HCT116 (cell line): ENCODE measurements around the gene TFAP2B. TPM values are rescaled to one million over a fixed set of nuclear protein-coding genes. Genes with fewer than 3 reads are reported as not detected.

Experiments
- ATAC-seq: fragments of 200-7000 bp; cut with Tn5 transposase; 2 replicates; pipeline ENCODE4 v1.9.1; 2020; ENCODE audit warnings: mild to moderate bottlenecking, moderate library complexity
- BruUV-seq: library from RNA; stranded (reverse); fragments of 400-500 nt; replicated peaks from 2 replicates; lab custom pipeline; 2021; lab: Mats Ljungman, UMichigan
- CTCF ChIA-PET: fragments of 300-600 bp; sonication (Branson Sonifier 250); formaldehyde crosslinking; loops from one replicate; lab custom pipeline; 2021; ENCODE audit warnings: antibody characterized with exemption; lab: Charles Lee
- POLR2A ChIA-PET: fragments of 300-600, 350-600 bp; sonication (Branson Sonifier 250); formaldehyde crosslinking; loops from one replicate; lab custom pipeline; 2021; ENCODE audit warnings: antibody characterized with exemption; lab: Charles Lee
- RAD21 ChIA-PET, 2 experiments: fragments of 300-600 bp; sonication (Branson Sonifier 250); formaldehyde crosslinking; loops; one replicate each; lab custom pipeline; 2023; ENCODE audit warnings: low total read pairs in 2 of 2; ENCODE audit not compliant: uncharacterized antibody in 2 of 2, unreplicated experiment in 2 of 2, low non-redundant PET in 1 of 2; lab: Charles Lee
- DNase-seq: peaks from one replicate; pipeline ENCODE4 v3.0.0-alpha.2; 2010; ENCODE audit warnings: low read depth, low spot score
- H2AFZ ChIP-seq: fragments of 200-600 bp; shearing (Covaris generic), sonication (generic); 2 replicates; pipeline ENCODE4 v1.6.1; 2017; ENCODE audit warnings: low read depth, mixed run types, mixed read lengths, antibody characterized with exemption, low read length; ENCODE audit not compliant: poor library complexity, severe bottlenecking
- H3K27ac ChIP-seq: 2 replicates; pipeline ENCODE4 v1.5.1; 2012; ENCODE audit warnings: low read depth, low read length
- H3K27me3 ChIP-seq: fragments of 200-600 bp; sonication (generic); 2 replicates; pipeline ENCODE4 v1.6.1; 2016; ENCODE audit warnings: mixed run types, low read length, mixed read lengths; ENCODE audit not compliant: insufficient read depth
- H3K36me3 ChIP-seq, 2 experiments: fragments of 200-500 bp in 1 of 2; fragments of 200-600 bp in 1 of 2; sonication (Bioruptor generic) in 1 of 2; sonication (generic) in 1 of 2; 2 replicates each; pipeline versions ENCODE4 v1.5.1 to v1.6.1; 2014 to 2016; ENCODE audit warnings: low read length in 2 of 2, inconsistent platforms in 1 of 2, mixed read lengths in 1 of 2, mixed run types in 1 of 2; ENCODE audit not compliant: insufficient read depth in 2 of 2, control insufficient read depth in 1 of 2
- H3K4me1 ChIP-seq, 2 experiments: fragments of 200-600 bp in 1 of 2; sonication (generic) in 1 of 2; 2 replicates each; pipeline versions ENCODE4 v1.5.1 to v1.6.1; 2012 to 2017; ENCODE audit warnings: low read length in 2 of 2, inconsistent platforms in 1 of 2, mild to moderate bottlenecking in 1 of 2, mixed read lengths in 1 of 2, mixed run types in 1 of 2, moderate library complexity in 1 of 2; ENCODE audit not compliant: insufficient read depth in 2 of 2, control insufficient read depth in 1 of 2
- H3K4me2 ChIP-seq: fragments of 200-600 bp; sonication (generic); 2 replicates; pipeline ENCODE4 v1.6.1; 2017; ENCODE audit warnings: mixed run types, low read length, mixed read lengths
- H3K4me3 ChIP-seq, 2 experiments: fragments of 200-600 bp in 1 of 2; sonication (generic) in 1 of 2; replicated peaks in 1 of 2; 2 replicates each; pipeline ENCODE4 v1.5.1; 2011 to 2016; ENCODE audit warnings: low read length in 2 of 2, control low read depth in 1 of 2, low read depth in 1 of 2, mild to moderate bottlenecking in 1 of 2, mixed read lengths in 1 of 2, mixed run types in 1 of 2
- H3K79me2 ChIP-seq: fragments of 200-600 bp; sonication (generic); 2 replicates; pipeline ENCODE4 v1.6.1; 2017; ENCODE audit warnings: mild to moderate bottlenecking, mixed run types, low read length, moderate library complexity, mixed read lengths; ENCODE audit not compliant: insufficient read depth
- H3K9ac ChIP-seq: fragments of 200-600 bp; sonication (generic); 2 replicates; pipeline ENCODE4 v1.6.1; 2016; ENCODE audit warnings: low read length, mixed read lengths
- H3K9me2 ChIP-seq: fragments of 200-600 bp; sonication (generic), shearing (Covaris generic); 2 replicates; pipeline ENCODE4 v1.6.1; 2017; ENCODE audit warnings: mixed run types, mild to moderate bottlenecking, moderate library complexity; ENCODE audit not compliant: insufficient read depth
- H3K9me3 ChIP-seq, 2 experiments: fragments of 200-500 bp in 1 of 2; fragments of 200-600 bp in 1 of 2; sonication (Bioruptor generic) in 1 of 2; sonication (generic) in 1 of 2; 2 replicates each; pipeline ENCODE4 v1.6.1; 2014 to 2017; ENCODE audit warnings: low read length in 2 of 2, mixed read lengths in 2 of 2, inconsistent platforms in 1 of 2, low read depth in 1 of 2, mild to moderate bottlenecking in 1 of 2, mixed run types in 1 of 2, moderate library complexity in 1 of 2; ENCODE audit not compliant: control insufficient read depth in 1 of 2, insufficient read depth in 1 of 2
- H4K20me1 ChIP-seq: fragments of 200-600 bp; sonication (generic), shearing (Covaris generic); 2 replicates; pipeline ENCODE4 v1.6.1; 2017; ENCODE audit warnings: mixed run types, mild to moderate bottlenecking, moderate library complexity; ENCODE audit not compliant: insufficient read depth
- ATF3 ChIP-seq: IDR thresholded peaks from 2 replicates; pipeline ENCODE4 v1.6.1; 2012
- CBX3 ChIP-seq: IDR thresholded peaks from 2 replicates; pipeline ENCODE4 v1.6.1; 2012; ENCODE audit warnings: low read depth
- CTCF ChIP-seq, 3 experiments: fragments of 200-600 bp in 1 of 3; sonication (generic) in 1 of 3; IDR thresholded peaks in 2 of 3; conservative IDR thresholded peaks in 1 of 3; 2 replicates each; pipeline ENCODE4 v1.5.1; 2012 to 2017; ENCODE audit warnings: low read depth in 2 of 3, low read length in 2 of 3, antibody characterized with exemption in 1 of 3, borderline replicate concordance in 1 of 3, control low read depth in 1 of 3, mild to moderate bottlenecking in 1 of 3, mixed read lengths in 1 of 3, mixed run types in 1 of 3, moderate library complexity in 1 of 3; ENCODE audit not compliant: insufficient read depth in 1 of 3
- EGR1 ChIP-seq: IDR thresholded peaks from 2 replicates; pipeline ENCODE4 v1.6.1; 2012; ENCODE audit warnings: low read depth
- ELF1 ChIP-seq: IDR thresholded peaks from 2 replicates; pipeline ENCODE4 v1.6.1; 2012; ENCODE audit warnings: low read depth, borderline replicate concordance
- EZH2 ChIP-seq: fragments of 200-600 bp; sonication (generic); IDR thresholded peaks from 2 replicates; pipeline ENCODE4 v1.6.1; 2017; ENCODE audit warnings: antibody characterized with exemption, mixed run types
- JUND ChIP-seq: IDR thresholded peaks from 2 replicates; pipeline ENCODE4 v1.6.1; 2012
- POLR2A ChIP-seq: IDR thresholded peaks from 2 replicates; pipeline ENCODE4 v1.7.0; 2011; ENCODE audit warnings: borderline replicate concordance; ENCODE audit not compliant: insufficient read depth, insufficient read length; ENCODE audit errors: extremely low read depth
- POLR2AphosphoS5 ChIP-seq: IDR thresholded peaks from 2 replicates; pipeline ENCODE4 v1.6.1; 2011; ENCODE audit warnings: mild to moderate bottlenecking, low read depth, low read length, moderate library complexity
- RAD21 ChIP-seq: IDR thresholded peaks from 2 replicates; pipeline ENCODE4 v1.6.1; 2012; ENCODE audit warnings: low read depth, mild to moderate bottlenecking
- SP1 ChIP-seq: IDR thresholded peaks from 2 replicates; pipeline ENCODE4 v1.6.1; 2012; ENCODE audit warnings: low read depth
- SRF ChIP-seq: IDR thresholded peaks from 2 replicates; pipeline ENCODE4 v1.6.1; 2012; ENCODE audit warnings: low read depth
- TCF7L2 ChIP-seq: IDR thresholded peaks from 2 replicates; pipeline ENCODE4 v1.7.0; 2011; ENCODE audit warnings: borderline replicate concordance, inconsistent platforms; ENCODE audit not compliant: insufficient read depth, insufficient read length; ENCODE audit errors: extremely low read depth
- YY1 ChIP-seq: IDR thresholded peaks from 2 replicates; pipeline ENCODE4 v1.6.1; 2011; ENCODE audit warnings: low read length, low read depth, moderate library complexity, mild to moderate bottlenecking; ENCODE audit not compliant: insufficient replicate concordance; ENCODE audit errors: extremely low read depth
- intact Hi-C: fragments of 100-400 bp; cut with micrococcal nuclease; formaldehyde crosslinking; loops from 2 replicates; pipeline ENCODE4 v1.10.0; 2022
- total RNA-seq: library from RNA; stranded (reverse); gene quantifications from one replicate; pipeline ENCODE4 v1.2.1, GENCODE V29; 2021; ENCODE audit not compliant: unreplicated experiment
- TF ChIP-seq, protein P1 (sequence below): IDR thresholded peaks from 2 replicates; pipeline ENCODE4 v1.6.1; 2012
- TF ChIP-seq, protein P2 (sequence below): IDR thresholded peaks from 2 replicates; pipeline ENCODE4 v1.6.1; 2012; ENCODE audit warnings: low read depth

Gene TFAP2B
- total RNA-seq, 1 experiment from 2014 or later: not detected

GRCh38 chr6:50890579-50890978 lies 71.9 kb downstream of the TFAP2B start:
- ChIA-PET POLR2A (no interaction called here), RAD21 (no interaction called here)
- no peak for TF ChIP-seq SRF
- no peak for TF ChIP-seq SP1
- TF ChIP-seq YY1: no peak

GRCh38 chr6:50891290-50891689 lies 72.6 kb downstream of the TFAP2B start:
- no peak for DNase-seq
- Histone ChIP-seq H3K4me2 (no peak overlapping the region), H3K9me2 (no peaks in the 10 kb centered on the region), H3K79me2 (no peaks in the 10 kb centered on the region), H3K4me1 (no peaks in the 10 kb centered on the region), H2AFZ (no peak overlapping the region), H3K27ac (no peak overlapping the region), H3K9ac (no peak overlapping the region), H3K27me3 (no peaks in the 10 kb centered on the region), H4K20me1 (no peaks in the 10 kb centered on the region), H3K36me3 (no peaks in the 10 kb centered on the region), H3K9me3 (peaks cover 3% of the 10 kb centered on the region in 2 experiments; a peak in 2 of 4 replicates), H3K4me3 (no peak overlapping the region)
- no peak for ATAC-seq
- no TSS peak for BruUV-seq
- ChIA-PET CTCF (no interaction called here), RAD21 (no interaction called here), POLR2A (no interaction called here)
- intact Hi-C loops: no loop called here
- TF ChIP-seq TCF7L2 (no peak), POLR2A (no peak), EZH2 (no peak), CBX3 (no peak), SP1 (no peak), JUND (no peak), ELF1 (no peak), EGR1 (no peak), POLR2AphosphoS5 (no peak), RAD21 (no peak), SRF (no peak), YY1 (no peak), ATF3 (no peak), CTCF (IDR thresholded peaks at IDR 0.05 in 2 of 3, conservative IDR thresholded peaks at IDR 0.05 in 1 of 3; ENCODE audit: borderline replicate concordance in 1 of 3, insufficient read depth in 1 of 3, low read depth in 2 of 3, low read length in 2 of 3) (no peak)
- TF ChIP-seq, protein P1, sequence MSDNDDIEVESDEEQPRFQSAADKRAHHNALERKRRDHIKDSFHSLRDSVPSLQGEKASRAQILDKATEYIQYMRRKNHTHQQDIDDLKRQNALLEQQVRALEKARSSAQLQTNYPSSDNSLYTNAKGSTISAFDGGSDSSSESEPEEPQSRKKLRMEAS: no peak
- TF ChIP-seq, protein P2, sequence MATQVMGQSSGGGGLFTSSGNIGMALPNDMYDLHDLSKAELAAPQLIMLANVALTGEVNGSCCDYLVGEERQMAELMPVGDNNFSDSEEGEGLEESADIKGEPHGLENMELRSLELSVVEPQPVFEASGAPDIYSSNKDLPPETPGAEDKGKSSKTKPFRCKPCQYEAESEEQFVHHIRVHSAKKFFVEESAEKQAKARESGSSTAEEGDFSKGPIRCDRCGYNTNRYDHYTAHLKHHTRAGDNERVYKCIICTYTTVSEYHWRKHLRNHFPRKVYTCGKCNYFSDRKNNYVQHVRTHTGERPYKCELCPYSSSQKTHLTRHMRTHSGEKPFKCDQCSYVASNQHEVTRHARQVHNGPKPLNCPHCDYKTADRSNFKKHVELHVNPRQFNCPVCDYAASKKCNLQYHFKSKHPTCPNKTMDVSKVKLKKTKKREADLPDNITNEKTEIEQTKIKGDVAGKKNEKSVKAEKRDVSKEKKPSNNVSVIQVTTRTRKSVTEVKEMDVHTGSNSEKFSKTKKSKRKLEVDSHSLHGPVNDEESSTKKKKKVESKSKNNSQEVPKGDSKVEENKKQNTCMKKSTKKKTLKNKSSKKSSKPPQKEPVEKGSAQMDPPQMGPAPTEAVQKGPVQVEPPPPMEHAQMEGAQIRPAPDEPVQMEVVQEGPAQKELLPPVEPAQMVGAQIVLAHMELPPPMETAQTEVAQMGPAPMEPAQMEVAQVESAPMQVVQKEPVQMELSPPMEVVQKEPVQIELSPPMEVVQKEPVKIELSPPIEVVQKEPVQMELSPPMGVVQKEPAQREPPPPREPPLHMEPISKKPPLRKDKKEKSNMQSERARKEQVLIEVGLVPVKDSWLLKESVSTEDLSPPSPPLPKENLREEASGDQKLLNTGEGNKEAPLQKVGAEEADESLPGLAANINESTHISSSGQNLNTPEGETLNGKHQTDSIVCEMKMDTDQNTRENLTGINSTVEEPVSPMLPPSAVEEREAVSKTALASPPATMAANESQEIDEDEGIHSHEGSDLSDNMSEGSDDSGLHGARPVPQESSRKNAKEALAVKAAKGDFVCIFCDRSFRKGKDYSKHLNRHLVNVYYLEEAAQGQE: no peak

More at GRCh38 chr6:50890579-50890978, 71.9 kb downstream of the TFAP2B start:
- intact Hi-C loops: no loop called here
- ATAC-seq: no peak
- peaks cover 3 to 7% of the 10 kb centered on the region in 2 experiments; a peak in 2 of 4 replicates for H3K9me3 ChIP-seq
- no peaks in the 10 kb centered on the region for H3K79me2 ChIP-seq
- H4K20me1 ChIP-seq: no peaks in the 10 kb centered on the region
- BruUV-seq: no TSS peak
- DNase-seq: no peak
- H3K4me2 ChIP-seq: no peak overlapping the region
- CTCF ChIA-PET: no interaction called here
- H3K9ac ChIP-seq: no peak overlapping the region
- no peak overlapping the region for H3K4me3 ChIP-seq
- H3K9me2 ChIP-seq: no peaks in the 10 kb centered on the region
- no peaks in the 10 kb centered on the region for H3K4me1 ChIP-seq
- no peak overlapping the region for H2AFZ ChIP-seq
- no peaks in the 10 kb centered on the region for H3K27me3 ChIP-seq
- no peaks in the 10 kb centered on the region for H3K36me3 ChIP-seq
- H3K27ac ChIP-seq: no peak overlapping the region
